ENCODE measurements around the gene THRA. TPM values are rescaled to one million over a fixed set of nuclear protein-coding genes. Genes with fewer than 3 reads are reported as not detected.

Gene THRA
- total and polyA plus RNA-seq, 12 donors = 29.8 to 102 (median 67.1) TPM

DNA sequence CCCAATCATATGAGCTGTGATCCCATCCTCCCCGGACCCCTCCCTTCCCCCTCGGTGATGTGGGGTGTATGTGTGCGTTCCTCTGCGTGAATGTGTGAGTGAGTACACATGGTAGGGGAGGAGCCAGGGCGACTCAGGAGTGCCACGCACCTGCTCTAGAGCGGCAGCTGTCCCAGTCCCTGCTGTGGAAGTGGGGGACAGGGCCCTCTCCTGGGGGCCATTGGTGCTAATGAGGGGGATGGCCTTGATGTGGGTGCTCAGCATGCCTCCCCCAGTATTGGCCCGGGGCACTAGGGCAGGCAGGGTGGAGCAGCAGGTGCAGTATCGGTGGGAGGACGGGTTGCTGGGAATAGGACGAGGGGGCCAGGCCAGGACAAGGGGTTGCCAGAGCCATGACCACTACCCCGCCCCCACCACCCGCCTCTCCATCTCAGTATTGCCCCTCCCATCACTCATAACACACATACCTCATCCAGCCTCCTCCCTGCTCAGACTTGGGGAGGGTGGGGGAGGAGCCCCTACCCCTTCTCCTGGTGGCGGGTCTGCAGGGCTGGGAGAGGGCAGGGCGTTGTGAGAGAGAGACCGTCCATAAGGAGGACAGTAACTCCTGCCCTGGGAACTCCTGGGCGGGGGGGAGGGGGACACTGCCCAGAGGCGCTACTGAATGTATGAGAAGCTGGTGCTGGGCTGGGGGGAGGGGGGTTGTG, 29.1 kb downstream of the THRA start:
- peak overlapping the region; percentile 36 to 99 (median 95) for H3K27ac ChIP-seq
- H3K4me1 ChIP-seq = peaks cover 39 to 79% (median 69%) of the 10 kb centered on the region in 9 donors
- intact Hi-C loops (cut with DNase I) = loop anchor here in 2 of 10 donors (2.0 to 10.0 kb wide), 3 partner anchors 15 to 193 kb away; partner anchors contain the start of gene CDC6 (in 1 of the 2)
- H3K36me3 ChIP-seq = peaks cover 0 to 95% (median 63%) of the 10 kb centered on the region in 9 donors
- WGBS, 2 donors = 28 to 44% methylated on average over 18 of the region's 18 CpGs
- H3K4me3 ChIP-seq = no peak overlapping the region
- TF ChIP-seq, protein P1, sequence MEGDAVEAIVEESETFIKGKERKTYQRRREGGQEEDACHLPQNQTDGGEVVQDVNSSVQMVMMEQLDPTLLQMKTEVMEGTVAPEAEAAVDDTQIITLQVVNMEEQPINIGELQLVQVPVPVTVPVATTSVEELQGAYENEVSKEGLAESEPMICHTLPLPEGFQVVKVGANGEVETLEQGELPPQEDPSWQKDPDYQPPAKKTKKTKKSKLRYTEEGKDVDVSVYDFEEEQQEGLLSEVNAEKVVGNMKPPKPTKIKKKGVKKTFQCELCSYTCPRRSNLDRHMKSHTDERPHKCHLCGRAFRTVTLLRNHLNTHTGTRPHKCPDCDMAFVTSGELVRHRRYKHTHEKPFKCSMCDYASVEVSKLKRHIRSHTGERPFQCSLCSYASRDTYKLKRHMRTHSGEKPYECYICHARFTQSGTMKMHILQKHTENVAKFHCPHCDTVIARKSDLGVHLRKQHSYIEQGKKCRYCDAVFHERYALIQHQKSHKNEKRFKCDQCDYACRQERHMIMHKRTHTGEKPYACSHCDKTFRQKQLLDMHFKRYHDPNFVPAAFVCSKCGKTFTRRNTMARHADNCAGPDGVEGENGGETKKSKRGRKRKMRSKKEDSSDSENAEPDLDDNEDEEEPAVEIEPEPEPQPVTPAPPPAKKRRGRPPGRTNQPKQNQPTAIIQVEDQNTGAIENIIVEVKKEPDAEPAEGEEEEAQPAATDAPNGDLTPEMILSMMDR (IDR thresholded peaks at IDR 0.05) = no peak
- H3K27me3 ChIP-seq = no peaks in the 10 kb centered on the region
- ATAC-seq (peak in 6 of 8 donors; percentile 1 to 33 (median 14)), DNase-seq (peak in 1 of 2 donors; percentile 41)
- H3K9me3 ChIP-seq = no peaks in the 10 kb centered on the region

DNA sequence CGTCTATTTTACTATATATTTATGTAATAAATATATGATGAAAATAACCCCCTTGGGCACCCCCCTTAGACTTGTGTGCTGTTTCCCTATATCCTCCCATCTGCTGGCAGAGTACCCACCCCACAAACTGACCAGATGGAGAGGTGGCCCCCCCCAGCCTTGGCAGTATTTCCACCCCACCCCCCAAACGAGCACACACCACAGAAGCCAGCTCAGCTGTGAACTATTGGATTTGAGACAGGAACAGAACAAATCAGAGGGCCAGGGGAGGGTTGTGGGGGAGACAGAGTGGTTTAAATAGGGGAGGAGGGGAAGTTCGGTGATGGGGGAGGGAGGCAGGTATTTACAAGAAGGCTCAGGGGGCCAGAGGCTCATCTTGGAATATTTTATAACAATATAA, 29.8 kb downstream of the THRA start:
- H3K4me3 ChIP-seq = peak overlapping the region in 2 of 10 donors; percentile 11 to 24
- H3K27me3 ChIP-seq = no peaks in the 10 kb centered on the region
- no peaks in the 10 kb centered on the region for H3K9me3 ChIP-seq
- peaks cover 44 to 85% (median 76%) of the 10 kb centered on the region in 9 donors for H3K4me1 ChIP-seq
- DNase-seq (no peak), ATAC-seq (no peak)
- TF ChIP-seq, protein P1 (IDR thresholded peaks at IDR 0.05) = no peak
- 30 to 37% methylated on average over 3 of the region's 3 CpGs for WGBS, 2 donors
- peak overlapping the region; percentile 84 to 99 (median 95) for H3K27ac ChIP-seq
- intact Hi-C loops (cut with DNase I) = loop anchor here in 2 of 10 donors (2.0 to 10.0 kb wide), 3 partner anchors 16 to 192 kb away; partner anchors contain the start of gene CDC6 (in 1 of the 2)
- H3K36me3 ChIP-seq = peaks cover 0 to 95% (median 63%) of the 10 kb centered on the region in 9 donors

DNA sequence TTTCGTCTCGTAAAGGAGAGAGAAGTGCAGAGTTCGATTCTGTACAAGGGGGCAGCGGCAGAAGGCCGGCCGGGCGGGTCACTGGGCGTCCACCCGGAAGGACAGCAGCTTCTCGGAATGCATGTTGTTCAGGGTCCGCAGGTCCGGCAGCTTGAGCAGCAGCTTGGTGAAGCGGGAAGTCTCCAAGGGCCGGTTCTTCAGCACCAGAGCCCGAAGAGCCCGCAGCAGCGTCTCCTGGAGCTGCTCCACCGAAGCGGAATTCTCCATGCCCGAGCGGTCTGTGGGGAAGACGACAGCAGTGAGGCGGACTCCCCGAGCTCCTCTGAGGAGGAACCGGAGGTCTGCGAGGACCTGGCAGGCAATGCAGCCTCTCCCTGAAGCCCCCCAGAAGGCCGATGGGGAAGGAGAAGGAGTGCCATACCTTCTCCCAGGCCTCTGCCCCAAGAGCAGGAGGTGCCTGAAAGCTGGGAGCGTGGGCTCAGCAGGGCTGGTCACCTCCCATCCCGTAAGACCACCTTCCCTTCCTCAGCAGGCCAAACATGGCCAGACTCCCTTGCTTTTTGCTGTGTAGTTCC, 30.3 kb downstream of the THRA start:
- H3K27me3 ChIP-seq = no peaks in the 10 kb centered on the region
- peaks cover 49 to 90% (median 81%) of the 10 kb centered on the region in 9 donors for H3K4me1 ChIP-seq
- DNase-seq = no peak
- no peaks in the 10 kb centered on the region for H3K9me3 ChIP-seq
- peak overlapping the region; percentile 84 to 99 (median 95) for H3K27ac ChIP-seq
- H3K4me3 ChIP-seq = peak overlapping the region in 7 of 10 donors; percentile 2 to 24 (median 13)
- TF ChIP-seq, protein P1 (IDR thresholded peaks at IDR 0.05) = no peak
- intact Hi-C loops (cut with DNase I) = loop anchor here in 2 of 10 donors (2.0 to 10.0 kb wide), 3 partner anchors 16 to 192 kb away; partner anchors contain the start of gene CDC6 (in 1 of the 2)
- WGBS, 2 donors = 59 to 64% methylated on average over 29 of the region's 29 CpGs
- ATAC-seq = peak in 1 of 8 donors; percentile 0
- H3K36me3 ChIP-seq = peaks cover 0 to 95% (median 63%) of the 10 kb centered on the region in 9 donors

- 61 to 62% methylated on average over 16 of the region's 16 CpGs for WGBS, 2 donors
- H3K36me3 ChIP-seq = peaks cover 0 to 95% (median 58%) of the 10 kb centered on the region in 9 donors
- no peaks in the 10 kb centered on the region for H3K27me3 ChIP-seq
- peak overlapping the region in 6 of 10 donors; percentile 7 to 24 (median 16) for H3K4me3 ChIP-seq
- peak; percentile 7 to 70 (median 44) for ATAC-seq
- DNase-seq = no peak
- TF ChIP-seq, protein P1 (IDR thresholded peaks at IDR 0.05) = no peak
- intact Hi-C loops (cut with DNase I) = loop anchor here in 2 of 10 donors (2.0 to 10.0 kb wide), 3 partner anchors 17 to 191 kb away; partner anchors contain the start of gene CDC6 (in 1 of the 2)
- H3K4me1 ChIP-seq = peaks cover 50 to 96% (median 87%) of the 10 kb centered on the region in 9 donors
- peak overlapping the region; percentile 84 to 99 (median 95) for H3K27ac ChIP-seq
- no peaks in the 10 kb centered on the region for H3K9me3 ChIP-seq
Observed at GRCh38 chr17:40093580-40094201, 30.9 kb downstream of the THRA start.
